Aorta (tissue), 5 donors: ENCODE measurements around the gene PLEKHG2. TPM values are rescaled to one million over a fixed set of nuclear protein-coding genes. Genes with fewer than 3 reads are reported as not detected.

Experiments used
- ATAC-seq: fragments of 200-7000 bp; cut with Tn5 transposase; one replicate; pipeline ENCODE4 v1.9.1; 2022; ENCODE audit warnings: moderate library complexity; ENCODE audit not compliant: low FRiP score
- DNase-seq, 2 donors: peaks; one replicate each; pipeline ENCODE4 v3.0.0-alpha.2; 2020
- H3K27ac ChIP-seq, 2 donors: one replicate each; pipeline ENCODE4 v1.5.1; 2013; ENCODE audit warnings: low read length in 2 of 2, mild to moderate bottlenecking in 2 of 2, moderate library complexity in 2 of 2, control low read depth in 1 of 2, inconsistent platforms in 1 of 2, low read depth in 1 of 2
- H3K27me3 ChIP-seq, 2 donors: one replicate each; pipeline ENCODE4 v1.6.1; 2013; ENCODE audit warnings: control low read depth in 1 of 2, low read length in 1 of 2, mild to moderate bottlenecking in 1 of 2, moderate library complexity in 1 of 2; ENCODE audit not compliant: insufficient read depth in 2 of 2, control insufficient read depth in 1 of 2
- H3K36me3 ChIP-seq, 2 donors: one replicate each; pipeline ENCODE4 v1.6.1; 2013; ENCODE audit warnings: control low read depth in 1 of 2, low read length in 1 of 2, mild to moderate bottlenecking in 1 of 2; ENCODE audit not compliant: insufficient read depth in 2 of 2, control insufficient read depth in 1 of 2
- H3K4me1 ChIP-seq, 2 donors: one replicate each; pipeline ENCODE4 v1.6.1; 2013; ENCODE audit warnings: low read length in 2 of 2, control low read depth in 1 of 2, mild to moderate bottlenecking in 1 of 2, moderate library complexity in 1 of 2; ENCODE audit not compliant: insufficient read depth in 2 of 2, control insufficient read depth in 1 of 2
- H3K4me3 ChIP-seq, 2 donors: one replicate each; pipeline ENCODE4 v1.5.1; 2013; ENCODE audit warnings: low read length in 2 of 2, control low read depth in 1 of 2, mild to moderate bottlenecking in 1 of 2
- H3K9me3 ChIP-seq: one replicate; pipeline ENCODE4 v1.6.1; 2013; ENCODE audit warnings: mild to moderate bottlenecking, low read length; ENCODE audit not compliant: control insufficient read depth
- WGBS, 2 donors: extraction: QIAGEN DNeasy Blood & Tissue Kit; methylation state at CpG; one replicate each; pipeline ENCODE4 v1.1.7; 2013; 5-methylcytosine and 5-hydroxymethylcytosine counted together
- intact Hi-C, 2 donors: fragments of 100-400 bp; cut with DNase I; formaldehyde crosslinking; loops; one replicate each; pipeline versions ENCODE4 v1.14.2 to v1.15.0; 2022
- polyA plus RNA-seq, 2 donors: library from polyadenylated mRNA; stranded (reverse); fragments of 200-250 nt; gene quantifications; one replicate each; pipeline ENCODE4 v1.2.3, GENCODE V29; 2013
- total RNA-seq, 2 donors: library from RNA; stranded (reverse); fragmentation: NEBNext Ultra II Directional; extraction: Animal tissue kit (Norgen Biotek cat#: 25700); gene quantifications; one replicate each; pipeline ENCODE4 v1.2.1, GENCODE V29; 2021
- donor health status: healthy with polysubstance abuse.
- donor health status: Bipolar disorder and iron deficiency.
- donor health status: DM: no; HTN: no; CAD: no.
- donor health status: DM: no; HTN: no; CAD: no.
- donor health status: DM: yes; HTN: yes; CAD: no.

The PLEKHG2 gene
- total and polyA plus RNA-seq, 4 donors, result 15.3 to 98.1 (median 80.4) TPM

- peak overlapping the region; percentile 75 to 89 for H3K4me3 ChIP-seq
- H3K36me3 ChIP-seq, result peaks cover 0 to 4% of the 10 kb centered on the region in 2 donors
- no peak for ATAC-seq
- no peaks in the 10 kb centered on the region for H3K27me3 ChIP-seq
- H3K9me3 ChIP-seq, result no peaks in the 10 kb centered on the region
- H3K27ac ChIP-seq, result peak overlapping the region; percentile 6 to 80
- WGBS, 2 donors, result 0% methylated on average over 24 of the region's 24 CpGs
- no peaks in the 10 kb centered on the region for H3K4me1 ChIP-seq
- no peak for DNase-seq
- intact Hi-C loops, result loop anchor here (1.0 to 2.0 kb wide), 3 partner anchors 16 to 32 kb away; partner anchors contain the start of gene SUPT5H (in 1 of the 2)
These were observed 400 bp downstream of the PLEKHG2 start for GRCh38 chr19:39412867-39413271.

- Histone ChIP-seq H3K4me1 (no peaks in the 10 kb centered on the region), H3K4me3 (peak overlapping the region; percentile 75 to 89), H3K36me3 (peaks cover 0 to 2% of the 10 kb centered on the region in 2 donors), H3K9me3 (no peaks in the 10 kb centered on the region), H3K27ac (peak overlapping the region; percentile 6 to 80), H3K27me3 (no peaks in the 10 kb centered on the region)
- ATAC-seq (peak; percentile 2), DNase-seq (peak; percentile 88 to 93)
- intact Hi-C loops, result loop anchor here in 1 of 2 donors (2.0 kb wide), 1 partner anchor 31 kb away; the partner anchor contains the start of gene SUPT5H
- 1 to 2% methylated on average over 30 to 54 of the region's 54 CpGs for WGBS, 2 donors
These were observed 922 bp downstream of the PLEKHG2 start for GRCh38 chr19:39413272-39413910.

DNA sequence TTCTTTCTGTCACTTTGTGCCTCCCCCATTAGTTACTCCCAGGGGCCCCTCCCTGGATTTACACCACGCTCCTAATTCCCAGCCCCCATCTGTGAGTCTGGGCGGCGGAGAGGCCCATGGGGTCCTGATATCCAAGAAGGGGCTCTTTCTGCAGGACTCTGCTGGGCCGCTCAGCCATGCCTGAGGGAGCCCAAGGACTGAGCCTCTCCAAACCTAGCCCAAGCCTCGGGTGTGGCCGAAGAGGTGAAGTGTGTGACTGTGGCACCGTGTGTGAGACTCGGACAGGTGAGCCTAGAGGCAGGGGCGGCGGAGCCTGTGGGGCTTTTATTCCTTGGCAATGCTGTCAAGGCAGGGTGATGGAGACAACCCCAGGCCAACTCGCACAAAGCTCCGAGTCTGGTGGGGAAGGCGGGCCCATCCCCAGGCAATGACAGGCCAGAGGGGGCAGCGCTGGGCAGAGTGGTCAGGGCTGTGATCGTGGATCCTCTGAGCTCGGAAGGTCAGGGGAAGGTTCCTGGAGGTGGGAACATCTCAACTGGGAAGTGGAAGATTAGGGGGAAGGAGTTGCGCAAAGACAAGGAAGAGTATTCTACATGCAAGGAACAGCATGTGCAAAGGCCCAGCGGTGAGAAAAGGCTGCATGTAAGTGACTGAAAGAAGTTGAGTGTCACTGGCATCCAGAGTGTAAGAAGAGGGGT lies 1.6 kb downstream of the PLEKHG2 start:
- intact Hi-C loops, result loop anchor here (2.0 kb wide), 2 partner anchors 15 to 31 kb away; partner anchors contain the start of gene SUPT5H (in 1 of the 2)
- peak overlapping the region in 1 of 2 donors; percentile 77 for H3K27ac ChIP-seq
- no peaks in the 10 kb centered on the region for H3K9me3 ChIP-seq
- no peak for ATAC-seq
- peaks cover 0 to 2% of the 10 kb centered on the region in 2 donors for H3K36me3 ChIP-seq
- peak overlapping the region; percentile 75 to 89 for H3K4me3 ChIP-seq
- H3K4me1 ChIP-seq, result no peaks in the 10 kb centered on the region
- WGBS, 2 donors, result 9 to 13% methylated on average over 18 of the region's 18 CpGs
- DNase-seq, result peak; percentile 63 to 84
- no peaks in the 10 kb centered on the region for H3K27me3 ChIP-seq

DNA sequence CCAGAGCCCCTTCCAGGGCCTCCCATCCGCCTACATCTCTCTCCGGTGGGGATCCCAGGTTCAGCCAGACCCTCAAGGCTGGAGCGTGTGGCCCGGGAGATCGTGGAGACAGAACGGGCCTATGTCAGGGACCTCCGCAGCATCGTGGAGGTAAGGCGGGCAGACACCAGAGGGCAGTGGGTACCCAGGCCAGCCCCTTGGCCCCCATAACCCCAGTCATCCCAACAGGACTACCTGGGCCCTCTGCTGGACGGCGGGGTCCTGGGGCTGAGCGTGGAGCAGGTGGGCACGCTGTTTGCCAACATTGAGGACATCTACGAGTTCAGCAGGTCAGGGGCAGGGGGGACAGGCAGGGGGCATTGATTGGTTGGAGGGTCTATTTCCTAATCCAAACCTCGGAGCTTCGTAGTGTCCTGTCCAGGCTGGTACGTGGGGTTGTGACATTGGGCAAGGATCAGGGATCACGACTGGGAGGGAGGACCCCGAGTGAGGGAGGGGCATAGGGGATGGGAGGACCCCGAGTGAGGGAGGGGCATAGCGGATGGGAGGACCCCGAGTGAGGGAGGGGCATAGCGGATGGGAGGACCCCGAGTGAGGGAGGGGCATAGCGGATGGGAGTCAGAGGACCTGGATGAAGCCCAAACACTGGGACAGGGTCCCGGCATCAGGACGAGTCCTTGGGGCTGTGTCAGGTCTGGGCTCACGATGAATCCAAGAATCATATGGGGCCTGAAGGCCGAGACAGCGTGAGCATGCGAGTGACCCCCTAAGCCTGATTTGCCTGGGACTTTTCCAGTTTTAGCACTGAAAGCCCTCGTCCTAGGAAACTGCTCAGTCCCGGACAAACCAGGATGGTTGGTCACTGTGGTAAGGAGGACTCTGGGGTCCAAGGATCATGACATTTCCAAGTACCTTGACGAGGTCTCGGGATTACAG lies 2.9 kb downstream of the PLEKHG2 start:
- Histone ChIP-seq H3K9me3 (no peaks in the 10 kb centered on the region), H3K4me3 (no peak overlapping the region), H3K4me1 (no peaks in the 10 kb centered on the region), H3K27ac (peak overlapping the region in 1 of 2 donors; percentile 20), H3K27me3 (no peaks in the 10 kb centered on the region), H3K36me3 (peaks cover under 1 to 3% of the 10 kb centered on the region in 2 donors)
- 15 to 21% methylated on average over 33 to 35 of the region's 35 CpGs for WGBS, 2 donors
- intact Hi-C loops, result loop anchor here in 1 of 2 donors (2.0 kb wide), 1 partner anchor 13 kb away; no protein-coding TSS in a partner anchor
- DNase-seq, result no peak
- no peak for ATAC-seq

- Histone ChIP-seq H3K27me3 (no peaks in the 10 kb centered on the region), H3K27ac (peak overlapping the region in 1 of 2 donors; percentile 20), H3K36me3 (peaks cover 2 to 3% of the 10 kb centered on the region in 2 donors), H3K4me3 (no peak overlapping the region), H3K4me1 (no peaks in the 10 kb centered on the region), H3K9me3 (no peaks in the 10 kb centered on the region)
- DNase-seq (no peak), ATAC-seq (no peak)
- intact Hi-C loops, result no loop called here
- 64 to 73% methylated on average over 25 to 27 of the region's 27 CpGs for WGBS, 2 donors
These were observed 4.0 kb downstream of the PLEKHG2 start for GRCh38 chr19:39416152-39417120.

GRCh38 chr19:39417463-39418181 lies 5.2 kb downstream of the PLEKHG2 start:
- H3K9me3 ChIP-seq, result no peaks in the 10 kb centered on the region
- no peaks in the 10 kb centered on the region for H3K4me1 ChIP-seq
- DNase-seq (no peak), ATAC-seq (no peak)
- no peak overlapping the region for H3K27ac ChIP-seq
- peaks cover 2 to 6% of the 10 kb centered on the region in 2 donors for H3K36me3 ChIP-seq
- H3K4me3 ChIP-seq, result no peak overlapping the region
- WGBS, 2 donors, result 86% methylated on average over 30 of the region's 30 CpGs
- intact Hi-C loops, result no loop called here
- H3K27me3 ChIP-seq, result no peaks in the 10 kb centered on the region

DNA sequence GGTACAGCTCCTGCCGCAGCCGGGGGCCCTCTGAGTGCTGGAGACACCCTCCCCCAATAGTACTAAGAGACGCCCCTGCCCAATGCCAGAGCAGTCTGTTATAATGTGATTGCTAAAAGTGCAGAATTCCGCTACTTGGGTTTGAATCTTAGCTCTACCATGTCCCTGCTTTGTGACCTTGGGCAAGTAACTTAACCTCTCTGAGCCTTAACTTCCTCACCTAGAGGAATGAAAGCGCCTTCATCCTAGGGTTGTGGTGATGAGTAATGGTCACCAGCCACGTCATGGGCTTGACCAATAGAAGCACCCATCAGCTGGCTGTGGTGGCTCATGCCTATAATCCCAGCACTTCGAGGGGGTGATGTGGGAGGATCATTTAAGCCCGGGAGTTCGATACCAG lies 6.5 kb downstream of the PLEKHG2 start:
- H3K36me3 ChIP-seq, result peaks cover 2 to 7% of the 10 kb centered on the region in 2 donors
- H3K9me3 ChIP-seq, result no peaks in the 10 kb centered on the region
- WGBS, 2 donors, result 86% methylated on average over 9 of the region's 9 CpGs
- H3K4me1 ChIP-seq, result no peaks in the 10 kb centered on the region
- DNase-seq (no peak), ATAC-seq (no peak)
- H3K27ac ChIP-seq, result no peak overlapping the region
- no peaks in the 10 kb centered on the region for H3K27me3 ChIP-seq
- H3K4me3 ChIP-seq, result no peak overlapping the region
- intact Hi-C loops, result no loop called here
